Heart left ventricle (tissue), 16 donors: ENCODE measurements around the gene PIGN. TPM values are rescaled to one million over a fixed set of nuclear protein-coding genes. Genes with fewer than 3 reads are reported as not detected.

Experiments
- ATAC-seq, 4 donors: fragments of 200-7000 bp; cut with Tn5 transposase; one replicate each; pipeline ENCODE4 v1.9.1; 2020 to 2022; ENCODE audit warnings: moderate library complexity in 4 of 4, mild to moderate bottlenecking in 3 of 4, moderate number of reproducible peaks in 1 of 4
- DNase-seq, 5 donors: peaks; one replicate each; pipeline ENCODE4 v3.0.0-alpha.2; 2020
- H3K27ac ChIP-seq, 12 donors: fragments of 200-600 bp; sonication (generic) in 4 of 12; one replicate each; pipeline versions ENCODE4 v1.5.0 to v1.8.0; 2016 to 2022; ENCODE audit warnings: mild to moderate bottlenecking in 2 of 12
- H3K27me3 ChIP-seq, 9 donors: fragments of 200-600 bp; sonication (generic) in 2 of 9; one replicate each; pipeline versions ENCODE4 v1.5.1 to v1.8.0; 2016 to 2022; ENCODE audit warnings: mild to moderate bottlenecking in 3 of 9
- H3K36me3 ChIP-seq, 9 donors: fragments of 200-600 bp; sonication (generic) in 2 of 9; one replicate each; pipeline versions ENCODE4 v1.5.0 to v1.8.0; 2018 to 2022; ENCODE audit warnings: mild to moderate bottlenecking in 2 of 9
- H3K4me1 ChIP-seq, 12 donors: fragments of 200-600 bp; sonication (generic) in 4 of 12; one replicate each; pipeline versions ENCODE4 v1.5.0 to v1.8.0; 2016 to 2022; ENCODE audit warnings: mild to moderate bottlenecking in 3 of 12
- H3K4me3 ChIP-seq, 12 donors: fragments of 200-600 bp; sonication (generic) in 4 of 12; one replicate each; pipeline versions ENCODE4 v1.5.0 to v1.8.0; 2017 to 2022; ENCODE audit warnings: mild to moderate bottlenecking in 9 of 12, moderate library complexity in 4 of 12
- H3K9me3 ChIP-seq, 12 donors: fragments of 200-600 bp; sonication (generic) in 4 of 12; one replicate each; pipeline versions ENCODE4 v1.5.0 to v1.8.0; 2016 to 2022; ENCODE audit warnings: mild to moderate bottlenecking in 1 of 12
- CTCF ChIP-seq, 12 donors: fragments of 200-600 bp; sonication (generic) in 4 of 12; IDR thresholded peaks; one replicate each; pipeline versions ENCODE4 v1.5.0 to v1.8.0; 2018 to 2022; ENCODE audit warnings: antibody characterized with exemption in 12 of 12, mild to moderate bottlenecking in 5 of 12
- POLR2A ChIP-seq, 2 donors: fragments of 450-650 bp; IDR thresholded peaks; one replicate each; pipeline ENCODE4 v1.6.1; 2017; ENCODE audit warnings: antibody characterized with exemption in 2 of 2, mild to moderate bottlenecking in 2 of 2, moderate library complexity in 2 of 2
- WGBS, 4 donors: extraction: QIAGEN DNeasy Blood & Tissue Kit in 2 of 4; methylation state at CpG; one replicate each; pipeline versions ENCODE4 v1.1.5 to v1.1.7; 2013 to 2018; 5-methylcytosine and 5-hydroxymethylcytosine counted together
- intact Hi-C, 10 donors: fragments of 100-400 bp; cut with DNase I; formaldehyde crosslinking; loops; one replicate each; pipeline versions ENCODE4 v1.11.1 to v1.14.2; 2022
- polyA plus RNA-seq, 2 donors: library from polyadenylated mRNA; stranded (reverse); fragments of 200-250 nt; gene quantifications; one replicate each; pipeline ENCODE4 v1.2.3, GENCODE V29; 2013
- total RNA-seq, 9 donors: library from RNA; depleted of rRNA in 2 of 9; stranded (reverse); fragments of >200 nt in 2 of 9; fragmentation: NEBNext Ultra II Directional in 3 of 9; extraction: Animal tissue kit (Norgen Biotek cat#: 25700) in 3 of 9; gene quantifications; one replicate each; pipeline versions ENCODE4 v1.1.0 to v1.2.4, GENCODE V29; 2016 to 2023
- donor health status: ischemic (EF 13 %, LVEDD 7.1; RV severe dilation, severe dysfunction).
- donor health status: healthy with polysubstance abuse.
- donor health status: DM: no; HTN: yes; CAD: no.
- donor health status: DM: no; HTN: no; CAD: no.
- donor health status: ischemic (EF 25% LVEDD 6.9; RV normal size, moderate dysfunction).
- donor health status: ischemic (EF 25% LVEDD 5.7; RV mildly dilated, moderate dysfunction).
- donor health status: healthy.
- donor health status: DM: yes; HTN: yes; CAD: no.
- donor health status: ischemic (EF 35%, LVEDD 5.7; RV mildly dilated, moderate dysfunction).
- donor health status: nonischemic (EF 11% LVEDD 7.7; RV severe dilation, severe dysfunction).
- donor health status: DM: yes; HTN: yes; CAD: no.
- donor health status: PGD.
- donor health status: ischemic (EF 29% LVEDD 5.4; RV normal size, mild dysfunction).
- donor health status: nonischemic (EF 23%, LVEDD 6.1; RV moderate dilation, normal function).

Gene PIGN
- total and polyA plus RNA-seq, 11 donors = 4.3 to 29.6 (median 20.7) TPM

GRCh38 chr18:62071071-62071470 lies 115.8 kb downstream of the PIGN start:
- no peak for ATAC-seq
- WGBS, 4 donors = 83 to 96% (median 95%) methylated on average over 4 of the region's 4 CpGs
- H3K4me3 ChIP-seq = no peak overlapping the region
- H3K27ac ChIP-seq = no peak overlapping the region
- H3K9me3 ChIP-seq = no peaks in the 10 kb centered on the region
- intact Hi-C loops = no loop called here
- TF ChIP-seq CTCF (IDR thresholded peaks at IDR 0.05) (no peak), POLR2A (IDR thresholded peaks at IDR 0.05) (no peak)
- H3K36me3 ChIP-seq = peaks cover 0 to 19% (median 8%) of the 10 kb centered on the region in 9 donors
- no peaks in the 10 kb centered on the region for H3K4me1 ChIP-seq
- no peaks in the 10 kb centered on the region for H3K27me3 ChIP-seq
- no peak for DNase-seq

DNA sequence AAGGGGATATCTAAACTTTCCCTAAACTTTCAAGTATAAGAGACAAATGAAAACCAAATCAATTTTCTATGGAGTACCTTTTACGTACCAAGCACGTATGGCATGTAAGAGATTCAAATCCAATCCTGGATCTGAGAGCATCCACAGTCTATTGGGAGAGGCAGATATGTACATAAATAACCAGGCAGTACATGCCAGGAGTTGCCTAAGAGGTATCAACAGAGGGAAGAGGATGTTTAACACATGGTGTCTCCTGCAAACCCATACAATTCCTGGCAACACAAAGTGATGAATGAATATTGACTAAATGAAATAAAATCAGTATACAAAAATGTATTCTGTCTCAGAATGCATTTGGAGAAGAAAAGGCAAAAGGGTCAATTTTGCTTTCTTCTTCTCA lies 116.6 kb downstream of the PIGN start:
- no peak for ATAC-seq
- H3K36me3 ChIP-seq = peaks cover 0 to 19% (median 8%) of the 10 kb centered on the region in 9 donors

GRCh38 chr18:62069556-62069955 lies 117.3 kb downstream of the PIGN start:
- intact Hi-C loops = no loop called here
- DNase-seq = no peak
- no peaks in the 10 kb centered on the region for H3K4me1 ChIP-seq
- H3K4me3 ChIP-seq = no peak overlapping the region
- no peaks in the 10 kb centered on the region for H3K27me3 ChIP-seq
- WGBS, 4 donors = 95 to 98% (median 97%) methylated on average over 2 of the region's 2 CpGs
- TF ChIP-seq CTCF (IDR thresholded peaks at IDR 0.05) = no peak
- TF ChIP-seq POLR2A (IDR thresholded peaks at IDR 0.05) = no peak
- peaks cover 0 to 19% (median 8%) of the 10 kb centered on the region in 9 donors for H3K36me3 ChIP-seq
- H3K9me3 ChIP-seq = no peaks in the 10 kb centered on the region
- ATAC-seq = no peak
- no peak overlapping the region for H3K27ac ChIP-seq

More for the DNA sequence above, 116.6 kb downstream of the PIGN start:
- DNase-seq = no peak
- 94 to 95% (median 94%) methylated on average over 2 of the region's 2 CpGs for WGBS, 4 donors
- TF ChIP-seq CTCF (IDR thresholded peaks at IDR 0.05) (no peak), POLR2A (IDR thresholded peaks at IDR 0.05) (no peak)
- H3K27ac ChIP-seq = no peak overlapping the region
- H3K4me1 ChIP-seq = no peaks in the 10 kb centered on the region
- no peaks in the 10 kb centered on the region for H3K27me3 ChIP-seq
- no peaks in the 10 kb centered on the region for H3K9me3 ChIP-seq
- intact Hi-C loops = no loop called here
- H3K4me3 ChIP-seq = no peak overlapping the region

GRCh38 chr18:62066102-62066818 lies 120.6 kb downstream of the PIGN start:
- no peak overlapping the region for H3K4me3 ChIP-seq
- no peak for DNase-seq
- intact Hi-C loops = no loop called here
- WGBS, 4 donors = 80 to 88% (median 84%) methylated on average over 5 of the region's 5 CpGs
- no peaks in the 10 kb centered on the region for H3K9me3 ChIP-seq
- no peaks in the 10 kb centered on the region for H3K4me1 ChIP-seq
- H3K36me3 ChIP-seq = peaks cover 0 to 11% (median 1%) of the 10 kb centered on the region in 9 donors
- TF ChIP-seq CTCF (IDR thresholded peaks at IDR 0.05) (no peak), POLR2A (IDR thresholded peaks at IDR 0.05) (no peak)
- H3K27ac ChIP-seq = no peak overlapping the region
- ATAC-seq = no peak
- H3K27me3 ChIP-seq = no peaks in the 10 kb centered on the region
